ENCODE results near the gene SIGLEC1. TPM values are rescaled to one million over a fixed set of nuclear protein-coding genes. Genes with fewer than 3 reads are reported as not detected.
A peak's percentile ranks its signal among the peaks of the same experiment; 100 is the strongest.

Gene SIGLEC1
- total and polyA plus RNA-seq, 2 of the 8 experiments (the other 6 are each of a cell fraction or from before 2014, with no cell fraction given) = 0.02 TPM; not detected in 1

DNA sequence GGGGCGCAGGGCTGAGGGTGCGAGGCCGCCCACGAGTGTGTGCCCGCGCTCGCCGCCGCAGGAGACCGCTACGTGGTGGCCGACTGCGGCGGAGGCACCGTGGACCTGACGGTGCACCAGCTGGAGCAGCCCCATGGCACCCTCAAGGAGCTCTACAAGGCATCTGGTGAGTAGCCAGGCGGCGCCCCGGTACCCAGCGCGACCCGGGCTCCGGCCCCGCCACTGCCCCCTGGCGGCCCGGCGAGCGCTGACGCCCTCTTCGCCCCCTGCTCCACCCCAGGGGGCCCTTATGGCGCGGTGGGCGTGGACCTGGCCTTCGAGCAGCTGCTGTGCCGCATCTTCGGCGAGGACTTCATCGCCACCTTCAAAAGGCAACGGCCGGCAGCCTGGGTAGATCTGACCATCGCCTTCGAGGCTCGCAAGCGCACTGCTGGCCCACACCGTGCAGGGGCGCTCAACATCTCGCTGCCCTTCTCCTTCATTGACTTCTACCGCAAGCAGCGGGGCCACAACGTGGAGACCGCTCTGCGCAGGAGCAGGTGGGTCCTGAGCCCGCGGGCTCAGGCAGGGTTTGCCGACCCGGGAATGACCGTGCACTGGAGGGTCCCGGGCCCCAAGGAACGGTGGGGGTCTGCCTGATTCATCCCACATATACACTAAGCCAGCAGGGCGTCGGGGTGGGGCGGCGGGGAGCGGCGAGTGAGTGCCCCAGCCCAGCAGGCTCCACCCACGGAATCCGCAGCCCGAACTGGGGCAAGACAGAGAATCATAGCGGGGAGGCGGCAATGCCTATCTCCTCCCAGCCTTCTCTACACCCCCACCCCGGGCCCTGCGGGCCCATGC is 37.5 kb upstream of the SIGLEC1 start (continued):
- TF ChIP-seq, protein P1, sequence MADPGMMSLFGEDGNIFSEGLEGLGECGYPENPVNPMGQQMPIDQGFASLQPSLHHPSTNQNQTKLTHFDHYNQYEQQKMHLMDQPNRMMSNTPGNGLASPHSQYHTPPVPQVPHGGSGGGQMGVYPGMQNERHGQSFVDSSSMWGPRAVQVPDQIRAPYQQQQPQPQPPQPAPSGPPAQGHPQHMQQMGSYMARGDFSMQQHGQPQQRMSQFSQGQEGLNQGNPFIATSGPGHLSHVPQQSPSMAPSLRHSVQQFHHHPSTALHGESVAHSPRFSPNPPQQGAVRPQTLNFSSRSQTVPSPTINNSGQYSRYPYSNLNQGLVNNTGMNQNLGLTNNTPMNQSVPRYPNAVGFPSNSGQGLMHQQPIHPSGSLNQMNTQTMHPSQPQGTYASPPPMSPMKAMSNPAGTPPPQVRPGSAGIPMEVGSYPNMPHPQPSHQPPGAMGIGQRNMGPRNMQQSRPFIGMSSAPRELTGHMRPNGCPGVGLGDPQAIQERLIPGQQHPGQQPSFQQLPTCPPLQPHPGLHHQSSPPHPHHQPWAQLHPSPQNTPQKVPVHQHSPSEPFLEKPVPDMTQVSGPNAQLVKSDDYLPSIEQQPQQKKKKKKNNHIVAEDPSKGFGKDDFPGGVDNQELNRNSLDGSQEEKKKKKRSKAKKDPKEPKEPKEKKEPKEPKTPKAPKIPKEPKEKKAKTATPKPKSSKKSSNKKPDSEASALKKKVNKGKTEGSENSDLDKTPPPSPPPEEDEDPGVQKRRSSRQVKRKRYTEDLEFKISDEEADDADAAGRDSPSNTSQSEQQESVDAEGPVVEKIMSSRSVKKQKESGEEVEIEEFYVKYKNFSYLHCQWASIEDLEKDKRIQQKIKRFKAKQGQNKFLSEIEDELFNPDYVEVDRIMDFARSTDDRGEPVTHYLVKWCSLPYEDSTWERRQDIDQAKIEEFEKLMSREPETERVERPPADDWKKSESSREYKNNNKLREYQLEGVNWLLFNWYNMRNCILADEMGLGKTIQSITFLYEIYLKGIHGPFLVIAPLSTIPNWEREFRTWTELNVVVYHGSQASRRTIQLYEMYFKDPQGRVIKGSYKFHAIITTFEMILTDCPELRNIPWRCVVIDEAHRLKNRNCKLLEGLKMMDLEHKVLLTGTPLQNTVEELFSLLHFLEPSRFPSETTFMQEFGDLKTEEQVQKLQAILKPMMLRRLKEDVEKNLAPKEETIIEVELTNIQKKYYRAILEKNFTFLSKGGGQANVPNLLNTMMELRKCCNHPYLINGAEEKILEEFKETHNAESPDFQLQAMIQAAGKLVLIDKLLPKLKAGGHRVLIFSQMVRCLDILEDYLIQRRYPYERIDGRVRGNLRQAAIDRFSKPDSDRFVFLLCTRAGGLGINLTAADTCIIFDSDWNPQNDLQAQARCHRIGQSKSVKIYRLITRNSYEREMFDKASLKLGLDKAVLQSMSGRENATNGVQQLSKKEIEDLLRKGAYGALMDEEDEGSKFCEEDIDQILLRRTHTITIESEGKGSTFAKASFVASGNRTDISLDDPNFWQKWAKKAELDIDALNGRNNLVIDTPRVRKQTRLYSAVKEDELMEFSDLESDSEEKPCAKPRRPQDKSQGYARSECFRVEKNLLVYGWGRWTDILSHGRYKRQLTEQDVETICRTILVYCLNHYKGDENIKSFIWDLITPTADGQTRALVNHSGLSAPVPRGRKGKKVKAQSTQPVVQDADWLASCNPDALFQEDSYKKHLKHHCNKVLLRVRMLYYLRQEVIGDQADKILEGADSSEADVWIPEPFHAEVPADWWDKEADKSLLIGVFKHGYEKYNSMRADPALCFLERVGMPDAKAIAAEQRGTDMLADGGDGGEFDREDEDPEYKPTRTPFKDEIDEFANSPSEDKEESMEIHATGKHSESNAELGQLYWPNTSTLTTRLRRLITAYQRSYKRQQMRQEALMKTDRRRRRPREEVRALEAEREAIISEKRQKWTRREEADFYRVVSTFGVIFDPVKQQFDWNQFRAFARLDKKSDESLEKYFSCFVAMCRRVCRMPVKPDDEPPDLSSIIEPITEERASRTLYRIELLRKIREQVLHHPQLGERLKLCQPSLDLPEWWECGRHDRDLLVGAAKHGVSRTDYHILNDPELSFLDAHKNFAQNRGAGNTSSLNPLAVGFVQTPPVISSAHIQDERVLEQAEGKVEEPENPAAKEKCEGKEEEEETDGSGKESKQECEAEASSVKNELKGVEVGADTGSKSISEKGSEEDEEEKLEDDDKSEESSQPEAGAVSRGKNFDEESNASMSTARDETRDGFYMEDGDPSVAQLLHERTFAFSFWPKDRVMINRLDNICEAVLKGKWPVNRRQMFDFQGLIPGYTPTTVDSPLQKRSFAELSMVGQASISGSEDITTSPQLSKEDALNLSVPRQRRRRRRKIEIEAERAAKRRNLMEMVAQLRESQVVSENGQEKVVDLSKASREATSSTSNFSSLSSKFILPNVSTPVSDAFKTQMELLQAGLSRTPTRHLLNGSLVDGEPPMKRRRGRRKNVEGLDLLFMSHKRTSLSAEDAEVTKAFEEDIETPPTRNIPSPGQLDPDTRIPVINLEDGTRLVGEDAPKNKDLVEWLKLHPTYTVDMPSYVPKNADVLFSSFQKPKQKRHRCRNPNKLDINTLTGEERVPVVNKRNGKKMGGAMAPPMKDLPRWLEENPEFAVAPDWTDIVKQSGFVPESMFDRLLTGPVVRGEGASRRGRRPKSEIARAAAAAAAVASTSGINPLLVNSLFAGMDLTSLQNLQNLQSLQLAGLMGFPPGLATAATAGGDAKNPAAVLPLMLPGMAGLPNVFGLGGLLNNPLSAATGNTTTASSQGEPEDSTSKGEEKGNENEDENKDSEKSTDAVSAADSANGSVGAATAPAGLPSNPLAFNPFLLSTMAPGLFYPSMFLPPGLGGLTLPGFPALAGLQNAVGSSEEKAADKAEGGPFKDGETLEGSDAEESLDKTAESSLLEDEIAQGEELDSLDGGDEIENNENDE (IDR thresholded peaks at IDR 0.05; ENCODE audit: insufficient replicate concordance, low read length) = no peak
- TF ChIP-seq, protein P2, sequence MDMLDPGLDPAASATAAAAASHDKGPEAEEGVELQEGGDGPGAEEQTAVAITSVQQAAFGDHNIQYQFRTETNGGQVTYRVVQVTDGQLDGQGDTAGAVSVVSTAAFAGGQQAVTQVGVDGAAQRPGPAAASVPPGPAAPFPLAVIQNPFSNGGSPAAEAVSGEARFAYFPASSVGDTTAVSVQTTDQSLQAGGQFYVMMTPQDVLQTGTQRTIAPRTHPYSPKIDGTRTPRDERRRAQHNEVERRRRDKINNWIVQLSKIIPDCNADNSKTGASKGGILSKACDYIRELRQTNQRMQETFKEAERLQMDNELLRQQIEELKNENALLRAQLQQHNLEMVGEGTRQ (IDR thresholded peaks at IDR 0.05; ENCODE audit: low read length) = no peak
- TF ChIP-seq POLR2A (IDR thresholded peaks at IDR 0.05; ENCODE audit: control extremely low read depth in 1 of 2, low read depth in 2 of 2, low read length in 2 of 2) (peak in 1 of 2 experiments; percentile 17; a peak in 1 of 3 replicates), TAF7 (optimal IDR thresholded peaks at IDR 0.05; ENCODE audit: borderline replicate concordance, low read depth, low read length) (peak; percentile 49), EZH2 (IDR thresholded peaks at IDR 0.05; ENCODE audit: low read depth, low read length, severe bottlenecking) (no peak), EP300 (IDR thresholded peaks at IDR 0.05; ENCODE audit: borderline replicate concordance in 1 of 2, low read depth in 2 of 2, low read length in 2 of 2) (no peak), SIRT6 (IDR thresholded peaks at IDR 0.05; ENCODE audit: low read length) (no peak)

Data from H1 (cell line).